Cardiac septum (tissue), 1 donor: ENCODE data around the gene MTHFR. TPM values are rescaled to one million over a fixed set of nuclear protein-coding genes. Genes with fewer than 3 reads are reported as not detected.

Experiments used
- DNase-seq: peaks from one replicate; pipeline ENCODE4 v3.0.0-alpha.2; 2020; ENCODE audit warnings: low spot score
- intact Hi-C: fragments of 100-400 bp; cut with DNase I; formaldehyde crosslinking; loops from one replicate; pipeline ENCODE4 v1.14.0; 2022
- long read RNA-seq: library from polyadenylated mRNA; unstranded; transcript quantifications from one replicate; pipeline ENCODE4 v2.0.0, GENCODE V29; 2021
- total RNA-seq: library from RNA; stranded (reverse); fragmentation: NEBNext Ultra II Directional; extraction: Animal tissue kit (Norgen Biotek cat#: 25700); gene quantifications from one replicate; pipeline ENCODE4 v1.2.1, GENCODE V29; 2021
- donor health status: DM: no; HTN: no; CAD: no.

The MTHFR gene
- total RNA-seq, result 33.7 TPM
- long read RNA-seq, full-length matches to known transcripts, result 10 of 52 reads
- long read RNA-seq, partial matches to known transcripts, result 10 of 52 reads
- long read RNA-seq, other reads (novel, unspliced or antisense), result 32 of 52 reads

DNA sequence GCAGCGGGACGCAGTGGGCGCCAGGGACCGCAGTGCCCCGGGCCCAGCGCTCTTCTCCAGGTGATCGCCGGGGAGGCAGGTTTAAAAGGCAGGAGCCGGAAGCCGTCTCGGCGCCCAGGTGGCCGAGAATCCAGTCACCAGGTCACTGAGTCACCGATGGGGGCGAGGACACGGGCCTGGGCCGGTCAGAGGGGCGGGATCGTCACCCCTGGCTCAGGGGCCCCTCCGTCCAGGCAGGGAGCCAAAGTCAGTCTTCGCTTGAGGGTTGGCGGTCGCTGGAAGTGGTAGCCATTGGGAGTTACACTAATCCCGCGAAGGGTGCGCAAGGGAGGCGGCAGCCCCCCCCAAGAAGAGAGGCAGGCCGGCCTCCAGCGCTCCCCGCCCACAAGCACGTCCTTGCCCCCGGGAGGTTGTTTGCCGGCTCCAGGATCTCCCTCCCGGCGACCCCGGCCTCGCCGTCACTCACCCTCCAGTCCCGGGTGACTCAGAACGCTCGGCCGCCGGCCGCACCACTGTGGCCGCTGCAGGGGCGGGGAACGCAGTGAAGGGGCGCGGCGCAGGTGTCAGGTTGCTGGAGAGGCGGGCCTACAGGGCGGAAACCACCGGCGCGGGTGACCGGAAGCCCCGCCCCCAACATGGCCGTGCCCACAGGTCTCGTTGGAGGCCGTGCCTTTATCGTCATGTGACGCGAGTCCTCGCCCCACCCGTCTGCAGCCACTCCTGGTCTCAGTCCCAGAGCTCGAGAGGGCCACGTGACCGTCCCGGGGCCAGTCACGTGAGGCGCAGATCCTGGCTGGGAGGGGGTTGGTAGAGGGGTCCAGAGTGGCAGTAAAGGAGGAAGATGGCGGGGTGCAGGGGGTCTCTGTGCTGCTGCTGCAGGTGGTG is at the start of gene MTHFR, which contains the start of gene CLCN6:
Gene MTHFR, minus strand, starts transcription at position 543 of the 885 bp plus-strand sequence. CDS start 2,848 bp downstream, outside the sequence.
Gene CLCN6, plus strand, starts transcription at position 770 of the 885 bp plus-strand sequence. Its CDS starts 72 bp downstream, at position 842.
- intact Hi-C loops, result loop anchor here (1.0 kb wide), 2 partner anchors 15 to 18 kb away; no protein-coding TSS in a partner anchor
- peak; percentile 100 for DNase-seq

DNA sequence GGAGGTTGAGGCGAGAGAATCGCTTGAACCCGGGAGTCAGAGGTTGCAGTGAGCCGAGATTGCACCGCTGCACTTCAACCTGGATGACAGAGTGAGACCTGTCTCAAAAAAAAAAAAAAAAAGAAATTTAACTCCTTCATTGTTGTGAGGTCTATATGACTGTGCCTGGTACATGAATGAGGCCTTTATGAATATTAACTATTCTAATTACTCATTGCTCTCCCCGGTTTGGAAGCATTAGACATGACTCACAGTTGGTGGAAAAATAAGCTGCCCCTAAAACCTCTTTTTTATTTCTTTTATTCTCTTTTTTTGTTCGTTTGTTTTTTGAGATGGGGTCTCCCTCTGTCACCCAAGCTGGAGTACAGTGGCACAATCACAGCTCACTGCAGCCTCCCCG is 49.7 kb upstream of the MTHFR start:
- DNase-seq, result no peak
- intact Hi-C loops, result no loop called here

DNA sequence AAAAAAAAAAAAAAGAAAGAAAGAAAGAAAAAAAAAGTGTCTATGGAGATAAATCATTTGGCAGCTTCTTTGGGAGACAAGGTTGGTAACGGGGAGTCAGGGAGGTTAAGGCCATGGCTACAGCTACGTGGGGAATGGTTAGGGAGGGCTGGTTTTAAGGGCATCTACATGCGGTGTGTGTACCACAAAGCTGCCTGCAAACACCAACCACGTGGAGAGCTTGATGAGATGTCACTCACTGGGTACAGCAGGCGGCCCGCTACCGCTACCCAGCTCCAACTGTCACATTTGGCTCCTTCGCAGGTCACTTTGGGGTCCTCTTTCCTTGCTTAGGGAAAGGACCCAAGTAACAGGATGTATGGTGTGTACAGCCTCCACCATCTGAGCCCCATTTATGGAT is 48.8 kb upstream of the MTHFR start:
- intact Hi-C loops, result no loop called here
- no peak for DNase-seq

DNA sequence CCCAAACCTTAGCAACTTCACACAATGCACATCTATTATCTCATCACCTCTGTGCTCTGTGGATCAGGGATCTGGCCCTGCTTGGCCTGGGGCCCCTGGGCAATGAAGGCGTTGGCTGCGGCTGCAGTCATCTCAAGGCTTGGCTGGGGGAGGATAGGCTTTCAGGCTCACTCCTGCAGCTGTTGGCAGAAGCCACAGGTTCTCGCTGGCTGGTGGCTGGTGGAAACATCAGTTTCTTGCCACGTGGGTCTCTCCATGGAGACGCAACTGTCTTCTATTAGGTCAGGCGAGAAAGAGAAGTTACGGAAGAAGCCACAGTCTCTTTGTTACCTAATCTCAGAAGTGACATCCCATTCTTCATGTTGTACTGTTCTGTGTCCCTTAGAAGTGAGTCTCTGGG is 45.4 kb upstream of the MTHFR start:
- intact Hi-C loops, result no loop called here
- no peak for DNase-seq

DNA sequence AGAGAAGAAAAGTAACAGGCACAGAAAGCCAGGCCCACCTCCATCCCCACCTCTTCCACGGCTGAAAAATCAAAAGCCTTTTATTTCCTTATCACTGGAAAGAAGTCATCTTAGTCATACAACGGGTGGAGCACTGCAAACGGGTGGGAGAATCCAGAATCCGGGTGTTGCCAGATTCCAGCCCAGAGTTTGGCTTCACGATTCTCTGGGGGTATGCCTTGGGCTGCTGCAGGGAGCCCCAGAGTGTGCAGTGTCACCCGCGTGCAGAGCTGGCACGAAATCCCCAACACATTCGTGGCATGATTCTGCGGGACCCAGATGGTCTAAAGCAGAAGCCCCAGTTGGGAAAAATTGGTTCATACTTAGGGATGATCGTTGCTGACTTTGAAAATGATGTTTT is 44.4 kb upstream of the MTHFR start:
- intact Hi-C loops, result no loop called here
- DNase-seq, result no peak

- intact Hi-C loops, result no loop called here
- no peak for DNase-seq
Measured at GRCh38 chr1:11848373-11848700, 42.6 kb upstream of the MTHFR start.

DNA sequence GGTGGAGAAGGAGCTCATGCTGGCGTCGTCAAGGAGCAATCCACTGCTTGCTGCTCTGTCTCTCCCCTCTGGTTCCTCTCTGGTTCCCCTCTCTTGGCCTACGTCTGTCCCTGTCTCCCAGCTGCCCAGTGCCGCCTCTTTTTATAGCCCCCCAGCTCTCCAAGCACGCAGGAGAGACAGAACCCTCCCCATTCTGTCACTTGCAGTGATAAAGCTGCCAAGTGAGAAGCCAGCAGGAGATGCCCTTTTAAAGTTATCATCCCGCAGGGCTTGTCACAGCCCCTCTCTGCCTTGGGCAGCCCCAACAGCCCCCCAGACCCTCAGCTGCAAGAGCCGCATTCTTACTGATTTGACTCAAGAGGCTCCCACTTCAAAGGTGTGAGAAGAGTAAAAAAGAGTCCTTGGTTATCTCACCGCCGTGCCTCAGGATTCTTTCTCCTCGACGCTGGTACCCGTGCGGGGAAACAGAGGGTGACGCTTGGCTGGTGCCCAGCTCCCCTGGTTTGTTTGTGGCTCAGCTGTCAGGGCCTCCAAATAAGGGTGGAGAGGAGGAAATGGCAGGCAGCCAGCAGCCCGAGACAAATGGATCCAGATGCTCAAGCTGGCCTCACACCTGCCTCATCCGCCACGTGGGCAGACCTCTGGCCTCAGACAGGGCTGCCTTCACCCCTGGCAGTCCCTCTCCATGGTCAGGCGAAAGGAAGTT is 42.1 kb upstream of the MTHFR start, which contains the start of gene NPPA:
Gene NPPA, minus strand, starts transcription at position 117 of the 706 bp plus-strand sequence. Its CDS starts 99 bp downstream, at position 18.
- intact Hi-C loops, result no loop called here
- DNase-seq, result peak; percentile 88

GRCh38 chr1:11845641-11846335 is 40.0 kb upstream of the MTHFR start:
- intact Hi-C loops, result no loop called here
- no peak for DNase-seq

- DNase-seq, result no peak
- intact Hi-C loops, result no loop called here
Measured at GRCh38 chr1:11842154-11843041, 36.6 kb upstream of the MTHFR start.

DNA sequence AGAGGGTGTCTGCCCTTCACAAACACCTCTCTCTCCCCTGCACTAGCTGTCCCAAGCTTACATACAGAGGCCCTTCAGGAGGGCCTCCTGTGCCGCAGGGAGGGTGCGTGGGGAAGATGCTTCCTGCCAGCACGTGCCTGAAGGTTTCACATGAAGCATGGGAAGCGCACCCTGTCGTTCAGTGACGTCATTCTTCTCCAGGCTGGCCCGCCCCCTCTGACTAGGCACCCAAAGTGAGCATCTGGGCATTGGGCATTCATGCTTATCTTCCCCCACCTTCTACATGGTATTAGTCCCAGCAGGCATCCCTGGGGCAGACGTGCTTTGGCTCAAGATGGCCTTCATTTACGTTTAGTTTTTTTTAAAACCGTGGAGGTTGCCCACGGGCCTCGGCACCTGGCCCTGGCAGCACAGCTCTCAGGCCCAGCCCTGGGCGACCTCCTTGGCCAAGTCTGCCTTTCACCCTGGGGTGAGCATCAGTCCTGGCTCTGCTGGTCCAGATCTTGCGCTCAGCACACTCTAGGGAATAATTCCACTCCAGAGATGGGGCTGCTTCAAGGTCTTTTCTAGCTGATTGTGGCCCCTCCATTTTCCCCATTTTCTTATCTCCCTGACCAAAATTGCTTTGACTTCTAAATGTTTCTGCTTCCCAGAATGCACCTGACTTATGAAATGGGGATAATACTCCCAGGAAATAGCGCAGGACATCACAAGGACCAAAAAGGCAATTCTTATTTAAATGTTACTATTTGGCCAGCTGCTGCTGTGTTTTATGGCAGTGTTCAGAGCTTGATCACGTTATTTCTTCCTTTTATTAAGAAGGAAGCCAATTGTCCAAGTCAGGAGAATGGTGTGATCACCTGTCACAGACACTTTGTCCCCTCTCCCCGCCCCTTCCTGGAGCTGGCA is 35.7 kb upstream of the MTHFR start:
- intact Hi-C loops, result loop anchor here (1.0 kb wide), 1 partner anchor 47 kb away; no protein-coding TSS in a partner anchor

DNA sequence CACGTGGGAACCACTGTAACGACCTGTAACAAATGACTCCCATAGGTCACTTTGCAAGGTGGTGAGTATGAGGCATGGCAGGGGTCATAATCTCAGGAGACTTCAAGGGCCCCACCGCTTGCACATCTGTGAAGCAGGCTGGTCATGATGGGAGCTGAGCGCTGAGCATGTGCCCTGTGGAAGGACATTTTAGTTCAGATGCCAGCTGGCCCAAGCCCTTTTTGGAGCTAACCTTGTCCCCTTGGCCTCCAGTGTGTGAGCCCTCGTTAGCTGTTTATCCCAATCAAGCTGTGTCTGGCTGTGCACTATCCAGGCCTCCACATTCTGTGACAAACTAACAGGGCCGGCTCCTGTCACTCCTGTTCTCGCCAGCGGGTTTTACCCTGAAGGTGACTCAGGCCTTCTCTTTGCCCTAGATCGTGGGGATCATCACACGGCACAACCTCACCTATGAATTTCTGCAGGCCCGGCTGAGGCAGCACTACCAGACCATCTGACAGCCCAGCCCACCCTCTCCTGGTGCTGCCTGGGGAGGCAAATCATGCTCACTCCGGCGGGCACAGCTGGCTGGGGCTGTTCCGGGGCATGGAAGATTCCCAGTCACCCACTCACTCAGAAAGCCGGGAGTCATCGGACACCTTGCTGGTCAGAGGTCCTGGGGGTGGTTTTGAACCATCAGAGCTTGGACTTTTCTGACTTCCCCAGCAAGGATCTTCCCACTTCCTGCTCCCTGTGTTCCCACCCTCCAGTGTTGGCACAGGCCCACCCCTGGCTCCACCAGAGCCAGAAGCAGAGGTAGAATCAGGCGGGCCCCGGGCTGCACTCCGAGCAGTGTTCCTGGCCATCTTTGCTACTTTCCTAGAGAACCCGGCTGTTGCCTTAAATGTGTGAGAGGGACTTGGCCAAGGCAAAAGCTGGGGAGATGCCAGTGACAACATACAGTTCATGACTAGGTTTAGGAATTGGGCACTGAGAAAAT is 34.3 kb upstream of the MTHFR start:
- intact Hi-C loops, result loop anchor here (5.0 kb wide), 2 partner anchors 127 to 192 kb away; no protein-coding TSS in a partner anchor
- DNase-seq, result no peak

More for the DNA sequence above, 35.7 kb upstream of the MTHFR start:
- no peak for DNase-seq

DNA sequence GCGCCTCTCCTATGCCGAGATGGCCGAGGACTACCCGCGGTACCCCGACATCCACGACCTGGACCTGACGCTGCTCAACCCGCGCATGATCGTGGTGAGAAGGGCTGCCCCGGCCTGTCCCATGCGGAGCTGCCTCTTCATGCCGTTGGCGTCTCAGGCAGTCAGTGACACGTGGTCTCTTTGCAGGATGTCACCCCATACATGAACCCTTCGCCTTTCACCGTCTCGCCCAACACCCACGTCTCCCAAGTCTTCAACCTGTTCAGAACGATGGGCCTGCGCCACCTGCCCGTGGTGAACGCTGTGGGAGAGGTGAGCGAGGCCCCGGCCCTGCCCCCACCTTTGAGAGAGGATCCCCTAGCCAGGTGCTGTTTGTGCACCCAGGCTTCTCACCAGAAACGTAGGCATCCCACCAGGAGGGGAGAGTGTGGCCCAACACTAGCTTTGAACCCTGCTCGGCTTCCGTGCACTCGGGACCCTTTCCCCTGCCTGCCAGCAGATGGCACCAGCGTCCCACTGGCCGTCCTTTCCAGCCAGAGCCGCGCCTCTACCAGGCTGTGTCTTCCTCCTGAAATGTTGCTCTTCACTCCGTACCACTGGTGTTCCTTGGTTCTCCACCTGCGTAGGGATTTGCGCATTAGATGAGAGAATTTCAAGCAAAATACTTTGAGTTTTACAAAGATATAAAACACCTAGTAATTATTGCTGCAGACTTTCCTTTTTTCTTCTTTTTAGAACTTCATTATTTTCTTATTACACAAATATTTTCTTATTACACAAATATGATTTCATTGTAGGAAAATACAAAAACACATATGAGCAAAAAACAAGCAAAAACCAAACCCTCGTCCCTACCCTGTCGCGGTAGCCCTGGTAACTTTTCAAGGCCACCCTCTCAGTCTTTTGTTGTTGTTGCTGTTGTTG is 32.8 kb upstream of the MTHFR start:
- intact Hi-C loops, result loop anchor here (1.0 to 5.0 kb wide), 3 partner anchors 56 to 194 kb away; no protein-coding TSS in a partner anchor
- peak; percentile 91 for DNase-seq

- no peak for DNase-seq
Measured at GRCh38 chr1:11837767-11838348, 32.1 kb upstream of the MTHFR start.

GRCh38 chr1:11836955-11837766 is 31.4 kb upstream of the MTHFR start:
- intact Hi-C loops, result loop anchor here (5.0 kb wide), 2 partner anchors 130 to 195 kb away; no protein-coding TSS in a partner anchor
- DNase-seq, result no peak

More at GRCh38 chr1:11837767-11838348, 32.1 kb upstream of the MTHFR start:
- intact Hi-C loops, result loop anchor here (1.0 to 5.0 kb wide), 3 partner anchors 56 to 194 kb away; no protein-coding TSS in a partner anchor
